Ishikawa (cell line): ENCODE results near the gene OBSCN.

Experiments used
- CEBPB ChIP-seq: IDR thresholded peaks from 2 replicates; pipeline ENCODE4 v1.6.1; 2012
- CREB1 ChIP-seq: IDR thresholded peaks from 2 replicates; pipeline ENCODE4 v1.6.1; 2012; ENCODE audit warnings: low read depth
- EGR1 ChIP-seq: IDR thresholded peaks from 2 replicates; pipeline ENCODE4 v1.6.1; 2012
- EP300 ChIP-seq: IDR thresholded peaks from 2 replicates; pipeline ENCODE4 v1.6.1; 2012; ENCODE audit warnings: borderline replicate concordance
- FOXM1 ChIP-seq: IDR thresholded peaks from 2 replicates; pipeline ENCODE4 v1.6.1; 2012; ENCODE audit warnings: low read depth, borderline replicate concordance
- NFIC ChIP-seq: IDR thresholded peaks from 2 replicates; pipeline ENCODE4 v1.6.1; 2012
- RAD21 ChIP-seq: IDR thresholded peaks from 2 replicates; pipeline ENCODE4 v1.6.1; 2012; ENCODE audit warnings: low read depth
- TAF1 ChIP-seq: IDR thresholded peaks from 2 replicates; pipeline ENCODE4 v1.6.1; 2012; ENCODE audit warnings: low read depth, mild to moderate bottlenecking
- TCF12 ChIP-seq: IDR thresholded peaks from 2 replicates; pipeline ENCODE4 v1.6.1; 2012; ENCODE audit warnings: low read depth
- TEAD4 ChIP-seq: IDR thresholded peaks from 2 replicates; pipeline ENCODE4 v1.6.1; 2012
- YY1 ChIP-seq: IDR thresholded peaks from 2 replicates; pipeline ENCODE4 v1.6.1; 2012; ENCODE audit warnings: low read depth
- ZBTB7A ChIP-seq: IDR thresholded peaks from 2 replicates; pipeline ENCODE4 v1.6.1; 2012; ENCODE audit warnings: low read depth
- TF ChIP-seq, protein P1 (sequence below): IDR thresholded peaks from 2 replicates; pipeline ENCODE4 v1.6.1; 2012; ENCODE audit warnings: low read depth, mild to moderate bottlenecking
- TF ChIP-seq, protein P2 (sequence below): IDR thresholded peaks from 2 replicates; pipeline ENCODE4 v1.6.1; 2012
- TF ChIP-seq, protein P3 (sequence below): IDR thresholded peaks from 2 replicates; pipeline ENCODE4 v1.6.1; 2012

Gene OBSCN

DNA sequence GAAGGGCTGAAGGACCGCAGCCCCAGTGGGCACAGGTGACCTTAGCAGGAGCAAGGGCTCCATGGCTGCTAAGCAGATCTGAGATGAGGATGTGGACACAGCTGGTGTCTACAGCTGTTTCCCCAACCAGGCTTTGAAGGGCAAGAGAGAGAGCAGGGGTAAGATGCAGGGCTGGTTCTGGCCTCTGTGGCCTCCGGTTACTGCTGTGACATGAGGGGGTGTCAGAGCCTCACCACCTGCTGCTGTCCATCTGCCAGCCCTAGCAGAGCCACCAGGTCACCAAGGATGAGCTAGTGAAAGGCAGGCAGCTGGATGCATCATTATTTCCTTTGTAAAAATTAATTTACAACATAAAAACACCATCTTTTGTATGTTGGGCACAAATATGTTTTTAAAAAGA, 33.4 kb downstream of the OBSCN start:
- TF ChIP-seq YY1 (no peak), RAD21 (no peak), TEAD4 (no peak), TAF1 (no peak), NFIC (no peak), EGR1 (no peak), CREB1 (no peak), ZBTB7A (no peak), TCF12 (no peak), CEBPB (no peak), FOXM1 (no peak), EP300 (no peak)
- TF ChIP-seq, protein P1, sequence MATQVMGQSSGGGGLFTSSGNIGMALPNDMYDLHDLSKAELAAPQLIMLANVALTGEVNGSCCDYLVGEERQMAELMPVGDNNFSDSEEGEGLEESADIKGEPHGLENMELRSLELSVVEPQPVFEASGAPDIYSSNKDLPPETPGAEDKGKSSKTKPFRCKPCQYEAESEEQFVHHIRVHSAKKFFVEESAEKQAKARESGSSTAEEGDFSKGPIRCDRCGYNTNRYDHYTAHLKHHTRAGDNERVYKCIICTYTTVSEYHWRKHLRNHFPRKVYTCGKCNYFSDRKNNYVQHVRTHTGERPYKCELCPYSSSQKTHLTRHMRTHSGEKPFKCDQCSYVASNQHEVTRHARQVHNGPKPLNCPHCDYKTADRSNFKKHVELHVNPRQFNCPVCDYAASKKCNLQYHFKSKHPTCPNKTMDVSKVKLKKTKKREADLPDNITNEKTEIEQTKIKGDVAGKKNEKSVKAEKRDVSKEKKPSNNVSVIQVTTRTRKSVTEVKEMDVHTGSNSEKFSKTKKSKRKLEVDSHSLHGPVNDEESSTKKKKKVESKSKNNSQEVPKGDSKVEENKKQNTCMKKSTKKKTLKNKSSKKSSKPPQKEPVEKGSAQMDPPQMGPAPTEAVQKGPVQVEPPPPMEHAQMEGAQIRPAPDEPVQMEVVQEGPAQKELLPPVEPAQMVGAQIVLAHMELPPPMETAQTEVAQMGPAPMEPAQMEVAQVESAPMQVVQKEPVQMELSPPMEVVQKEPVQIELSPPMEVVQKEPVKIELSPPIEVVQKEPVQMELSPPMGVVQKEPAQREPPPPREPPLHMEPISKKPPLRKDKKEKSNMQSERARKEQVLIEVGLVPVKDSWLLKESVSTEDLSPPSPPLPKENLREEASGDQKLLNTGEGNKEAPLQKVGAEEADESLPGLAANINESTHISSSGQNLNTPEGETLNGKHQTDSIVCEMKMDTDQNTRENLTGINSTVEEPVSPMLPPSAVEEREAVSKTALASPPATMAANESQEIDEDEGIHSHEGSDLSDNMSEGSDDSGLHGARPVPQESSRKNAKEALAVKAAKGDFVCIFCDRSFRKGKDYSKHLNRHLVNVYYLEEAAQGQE, result no peak
- TF ChIP-seq, protein P2, sequence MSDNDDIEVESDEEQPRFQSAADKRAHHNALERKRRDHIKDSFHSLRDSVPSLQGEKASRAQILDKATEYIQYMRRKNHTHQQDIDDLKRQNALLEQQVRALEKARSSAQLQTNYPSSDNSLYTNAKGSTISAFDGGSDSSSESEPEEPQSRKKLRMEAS, result no peak
- TF ChIP-seq, protein P3, sequence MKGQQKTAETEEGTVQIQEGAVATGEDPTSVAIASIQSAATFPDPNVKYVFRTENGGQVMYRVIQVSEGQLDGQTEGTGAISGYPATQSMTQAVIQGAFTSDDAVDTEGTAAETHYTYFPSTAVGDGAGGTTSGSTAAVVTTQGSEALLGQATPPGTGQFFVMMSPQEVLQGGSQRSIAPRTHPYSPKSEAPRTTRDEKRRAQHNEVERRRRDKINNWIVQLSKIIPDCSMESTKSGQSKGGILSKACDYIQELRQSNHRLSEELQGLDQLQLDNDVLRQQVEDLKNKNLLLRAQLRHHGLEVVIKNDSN, result no peak

DNA sequence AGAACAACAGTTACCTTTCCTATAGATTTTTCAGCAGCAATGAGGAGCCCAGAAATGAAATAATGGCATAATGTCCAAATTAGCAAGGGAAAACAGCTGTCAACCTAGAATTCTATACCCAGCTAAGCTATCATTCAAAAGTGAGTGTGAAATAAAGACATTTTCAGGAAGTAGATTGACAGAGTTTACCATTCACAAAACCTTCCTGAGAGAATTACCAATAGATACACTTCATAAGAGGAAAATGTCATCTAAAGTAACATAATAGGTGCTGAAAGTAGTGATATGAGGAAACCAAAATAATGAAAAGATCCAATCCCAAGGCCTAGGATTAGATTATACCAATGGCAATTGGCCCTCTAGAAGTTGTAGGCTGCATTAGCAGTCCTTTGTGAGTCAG, 34.6 kb downstream of the OBSCN start:
- TF ChIP-seq TCF12 (no peak), CEBPB (no peak), TEAD4 (no peak), NFIC (no peak), ZBTB7A (no peak), CREB1 (no peak), TAF1 (no peak), EP300 (no peak), RAD21 (no peak), FOXM1 (no peak), YY1 (no peak), EGR1 (no peak)
- TF ChIP-seq, protein P2, result no peak
- TF ChIP-seq, protein P1, result no peak
- TF ChIP-seq, protein P3, result no peak

DNA sequence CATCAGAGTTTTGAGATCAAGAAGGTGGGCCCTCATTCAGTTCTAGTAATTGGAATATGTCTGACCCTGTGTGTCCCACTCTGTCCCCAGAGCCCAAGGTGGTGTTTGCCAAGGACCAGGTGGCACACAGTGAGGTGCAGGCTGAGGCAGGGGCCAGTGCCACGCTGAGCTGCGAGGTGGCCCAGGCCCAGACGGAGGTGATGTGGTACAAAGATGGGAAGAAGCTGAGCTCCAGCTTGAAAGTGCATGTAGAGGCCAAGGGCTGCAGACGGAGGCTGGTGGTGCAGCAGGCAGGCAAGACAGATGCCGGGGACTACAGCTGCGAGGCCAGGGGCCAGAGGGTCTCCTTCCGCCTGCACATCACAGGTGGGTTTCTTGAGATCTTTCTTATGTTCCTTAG, 35.2 kb downstream of the OBSCN start:
- TF ChIP-seq, protein P3, result no peak
- no peak for TF ChIP-seq TAF1

DNA sequence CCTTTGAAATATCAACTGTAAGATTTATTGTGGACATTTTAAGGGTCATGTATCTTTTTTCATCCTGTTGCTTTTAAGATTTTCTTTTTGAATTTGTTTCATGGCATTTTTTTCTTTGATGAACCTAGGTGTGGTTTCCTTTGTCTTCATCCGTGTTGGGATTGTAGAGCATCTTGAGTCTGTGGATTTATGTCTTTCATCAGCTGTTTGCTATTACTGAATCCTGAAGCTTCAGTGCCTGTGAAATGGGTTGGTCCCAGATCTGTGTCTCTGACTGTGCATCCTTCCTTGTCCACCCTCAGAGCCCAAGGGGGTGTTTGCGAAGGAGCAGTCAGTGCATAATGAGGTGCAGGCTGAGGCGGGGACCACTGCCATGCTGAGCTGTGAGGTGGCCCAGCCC, 37.3 kb downstream of the OBSCN start:
- TF ChIP-seq TEAD4 (no peak), RAD21 (no peak), ZBTB7A (no peak), TCF12 (no peak), YY1 (no peak), FOXM1 (no peak), CEBPB (no peak), EP300 (no peak), NFIC (no peak), CREB1 (no peak), TAF1 (no peak), EGR1 (no peak)
- TF ChIP-seq, protein P1, result no peak
- TF ChIP-seq, protein P2, result no peak
- TF ChIP-seq, protein P3, result no peak
